AG04450 (cell line): Measurements from ENCODE around the gene FBXO27. TPM values are rescaled to one million over a fixed set of nuclear protein-coding genes. Genes with fewer than 3 reads are reported as not detected.

ENCODE experiments used
- CTCF ChIA-PET: fragments of 300-600, 350-600 bp; formaldehyde crosslinking; extraction: SDS; loops from one replicate; lab custom pipeline; 2022; ENCODE audit warnings: antibody characterized with exemption, inconsistent platforms; lab: Charles Lee
- POLR2A ChIA-PET: fragments of 350-600 bp; formaldehyde crosslinking; extraction: SDS; loops from one replicate; lab custom pipeline; 2021; ENCODE audit warnings: antibody characterized with exemption, inconsistent platforms; lab: Yijun Ruan, JAX
- DNase-seq: peaks from one replicate; pipeline ENCODE4 v3.0.0-alpha.2; 2011; ENCODE audit warnings: low read depth, low spot score
- H3K27ac ChIP-seq: one replicate; pipeline ENCODE4 v1.5.1; 2012; ENCODE audit warnings: low read depth, low read length, control low read depth
- H3K27me3 ChIP-seq: one replicate; pipeline ENCODE4 v1.6.0; 2012; ENCODE audit warnings: low read length; ENCODE audit not compliant: control insufficient read depth, insufficient read depth
- H3K4me3 ChIP-seq: 2 replicates; pipeline ENCODE4 v1.5.1; 2011; ENCODE audit warnings: mild to moderate bottlenecking, low read depth, low read length, control low read depth
- H3K9me3 ChIP-seq: 2 replicates; pipeline ENCODE4 v1.5.1; 2012; ENCODE audit warnings: low read length; ENCODE audit not compliant: control insufficient read depth, insufficient read depth
- CTCF ChIP-seq: IDR thresholded peaks from 2 replicates; pipeline ENCODE4 v1.5.1; 2011; ENCODE audit warnings: low read depth, low read length, control low read depth, inconsistent platforms
- polyA plus RNA-seq: library from polyadenylated mRNA; depleted of rRNA; stranded (reverse); fragments of >200 nt; gene quantifications from 2 replicates; pipeline ENCODE4 v1.2.3, GENCODE V29; 2011

The FBXO27 gene
- polyA plus RNA-seq, 1 experiment: 2.0 TPM

- no peak for TF ChIP-seq CTCF
- no peaks in the 10 kb centered on the region for H3K27me3 ChIP-seq
- ChIA-PET POLR2A (no interaction called here), CTCF (no interaction called here)
- peaks cover 3% of the 10 kb centered on the region; the same call in 1 of the 2 replicates for H3K9me3 ChIP-seq
- no peak overlapping the region for H3K4me3 ChIP-seq
- H3K27ac ChIP-seq: no peak overlapping the region
- no peak for DNase-seq
Observed at GRCh38 chr19:39046037-39046821, 13.9 kb upstream of the FBXO27 start.

- ChIA-PET CTCF (no interaction called here), POLR2A (no interaction called here)
- Histone ChIP-seq H3K27me3 (no peaks in the 10 kb centered on the region), H3K27ac (no peak overlapping the region), H3K9me3 (peaks cover 4% of the 10 kb centered on the region; the same call in 1 of the 2 replicates), H3K4me3 (no peak overlapping the region)
- DNase-seq: no peak
- TF ChIP-seq CTCF: no peak
Observed at GRCh38 chr19:39045506-39045905, 13.2 kb upstream of the FBXO27 start.

DNA sequence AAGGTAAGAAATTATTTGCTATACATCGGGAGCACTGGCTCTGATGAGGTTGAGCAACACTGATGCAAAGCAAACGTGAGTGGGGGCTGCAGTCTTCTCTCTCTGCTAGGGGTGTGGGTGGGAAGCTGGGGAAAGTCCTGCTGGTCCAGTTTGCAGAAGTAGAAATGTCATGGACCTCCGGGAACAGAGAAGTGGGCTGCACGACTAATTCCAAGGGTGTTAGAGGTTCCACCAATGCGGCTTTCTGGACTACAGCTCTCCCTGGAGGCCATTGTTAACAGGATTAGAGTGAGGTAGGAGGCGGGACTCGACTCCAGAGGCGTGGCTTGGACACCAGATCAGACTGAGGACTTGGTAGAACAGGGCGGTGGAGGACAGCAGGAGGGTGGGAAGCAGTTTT, 5.7 kb upstream of the FBXO27 start:
- Histone ChIP-seq H3K9me3 (peaks cover 4% of the 10 kb centered on the region; the same call in 1 of the 2 replicates), H3K27me3 (peaks cover 3% of the 10 kb centered on the region), H3K27ac (no peak overlapping the region), H3K4me3 (no peak overlapping the region)
- ChIA-PET CTCF (interaction anchor here (1.5 kb wide), 1 partner anchor 14 kb away, joined by 6 read pairs; no protein-coding TSS in a partner anchor), POLR2A (no interaction called here)
- peak; percentile 30 for TF ChIP-seq CTCF
- no peak for DNase-seq

- no peak for TF ChIP-seq CTCF
Observed at GRCh38 chr19:39037194-39037593, 4.8 kb upstream of the FBXO27 start.

DNA sequence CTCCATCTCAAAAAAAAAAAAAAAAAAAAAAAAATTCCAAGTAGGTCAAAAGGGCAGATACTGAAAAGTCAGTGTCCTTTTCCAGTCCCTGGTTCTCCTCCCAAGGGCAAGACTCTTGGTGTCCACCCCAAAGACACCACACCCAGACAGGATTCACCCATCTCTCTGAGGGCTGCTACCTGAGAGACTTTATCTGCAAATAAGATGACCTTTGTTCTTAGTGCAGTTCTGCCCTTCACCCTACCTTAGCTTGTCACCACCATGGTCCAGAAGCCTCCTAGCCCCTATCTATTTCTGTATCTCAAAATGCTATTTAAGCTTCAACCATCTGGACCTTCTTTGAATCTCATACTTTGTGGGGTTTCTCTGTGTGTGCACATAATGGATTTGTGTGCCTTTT, 4.2 kb upstream of the FBXO27 start:
- H3K27ac ChIP-seq: no peak overlapping the region
- H3K4me3 ChIP-seq: no peak overlapping the region
- TF ChIP-seq CTCF: no peak
- ChIA-PET POLR2A (no interaction called here), CTCF (interaction anchor here (0.7 kb wide), 1 partner anchor 8 kb away, joined by 4 read pairs; no protein-coding TSS in a partner anchor)
- peaks cover 4% of the 10 kb centered on the region; the same call in 1 of the 2 replicates for H3K9me3 ChIP-seq
- DNase-seq: no peak
- peaks cover 10% of the 10 kb centered on the region for H3K27me3 ChIP-seq

More at GRCh38 chr19:39037194-39037593, 4.8 kb upstream of the FBXO27 start:
- Histone ChIP-seq H3K4me3 (no peak overlapping the region), H3K9me3 (peaks cover 4% of the 10 kb centered on the region; the same call in 1 of the 2 replicates), H3K27me3 (peaks cover 9% of the 10 kb centered on the region), H3K27ac (no peak overlapping the region)
- no peak for DNase-seq
- ChIA-PET POLR2A (no interaction called here), CTCF (interaction anchor here (1.5 kb wide), 1 partner anchor 15 kb away, joined by 6 read pairs; no protein-coding TSS in a partner anchor)
